Measurements from ENCODE around the gene PNPLA7.

Gene PNPLA7

GRCh38 chr9:137458194-137459151 lies 91.7 kb downstream of the PNPLA7 start:
- TF ChIP-seq CTCF (IDR thresholded peaks at IDR 0.05; ENCODE audit: low read depth, low read length): no peak
- H3K4me3 ChIP-seq (replicated peaks in 1 of 2; ENCODE audit: low read depth in 2 of 2, low read length in 2 of 2): peak overlapping the region; percentile 65 to 73
- peak in 1 of 2 donors; percentile 27 for DNase-seq (ENCODE audit: low read depth in 2 of 2)

GRCh38 chr9:137457406-137458193 lies 92.6 kb downstream of the PNPLA7 start:
- H3K4me3 ChIP-seq (replicated peaks in 1 of 2; ENCODE audit: low read depth in 2 of 2, low read length in 2 of 2): peak overlapping the region; percentile 65 to 73
- no peak for DNase-seq (ENCODE audit: low read depth in 2 of 2)
- no peak for TF ChIP-seq CTCF (IDR thresholded peaks at IDR 0.05; ENCODE audit: low read depth, low read length)

- no peak for TF ChIP-seq CTCF (IDR thresholded peaks at IDR 0.05; ENCODE audit: low read depth, low read length)
- no peak for DNase-seq (ENCODE audit: low read depth in 2 of 2)
- H3K4me3 ChIP-seq (replicated peaks in 1 of 2; ENCODE audit: low read depth in 2 of 2, low read length in 2 of 2): no peak overlapping the region
Observed at GRCh38 chr9:137456864-137457405, 93.3 kb downstream of the PNPLA7 start.

- peak; percentile 44 to 72 for DNase-seq (ENCODE audit: low read depth in 2 of 2)
- H3K4me3 ChIP-seq (replicated peaks in 1 of 2; ENCODE audit: low read depth in 2 of 2, low read length in 2 of 2): no peak overlapping the region
- no peak for TF ChIP-seq CTCF (IDR thresholded peaks at IDR 0.05; ENCODE audit: low read depth, low read length)
Observed at GRCh38 chr9:137456061-137456863, 93.9 kb downstream of the PNPLA7 start.

- TF ChIP-seq CTCF (IDR thresholded peaks at IDR 0.05; ENCODE audit: low read depth, low read length): no peak
- DNase-seq (ENCODE audit: low read depth in 2 of 2): no peak
- no peak overlapping the region for H3K4me3 ChIP-seq (replicated peaks in 1 of 2; ENCODE audit: low read depth in 2 of 2, low read length in 2 of 2)
Observed at GRCh38 chr9:137455359-137455991, 94.7 kb downstream of the PNPLA7 start.

Data from cardiac fibroblast (primary cell).